ENCODE measurements around the gene REPS2. TPM values are rescaled to one million over a fixed set of nuclear protein-coding genes. Genes with fewer than 3 reads are reported as not detected.
"Not testable (repeated sequence)": the region's sequence is repeated elsewhere in the genome, so short reads cannot be mapped to it uniquely, and the experiment has no call there.

Gene REPS2
- total RNA-seq, 1 donor: 0.43 TPM

DNA sequence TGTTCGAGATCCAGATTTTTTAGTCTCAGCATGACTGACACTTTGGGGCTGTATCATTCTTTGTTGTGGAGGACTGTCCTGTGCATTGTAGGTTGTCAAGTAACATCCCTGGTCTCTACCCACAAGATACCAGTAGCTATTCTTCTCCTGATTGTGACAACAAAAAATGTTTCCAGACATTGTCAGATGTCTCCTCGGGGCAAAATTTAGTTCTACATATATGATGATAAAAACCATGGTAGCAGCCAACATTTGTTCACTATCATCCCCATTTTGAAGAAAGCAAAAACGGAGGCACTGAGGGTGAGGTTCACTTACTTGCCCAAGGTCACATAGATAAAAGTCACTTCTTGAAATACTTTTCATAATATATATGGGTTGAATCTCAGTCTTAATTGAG is 11.3 kb downstream of the REPS2 start:
- no peak for DNase-seq (ENCODE audit: low read depth)
- TF ChIP-seq, protein P1, sequence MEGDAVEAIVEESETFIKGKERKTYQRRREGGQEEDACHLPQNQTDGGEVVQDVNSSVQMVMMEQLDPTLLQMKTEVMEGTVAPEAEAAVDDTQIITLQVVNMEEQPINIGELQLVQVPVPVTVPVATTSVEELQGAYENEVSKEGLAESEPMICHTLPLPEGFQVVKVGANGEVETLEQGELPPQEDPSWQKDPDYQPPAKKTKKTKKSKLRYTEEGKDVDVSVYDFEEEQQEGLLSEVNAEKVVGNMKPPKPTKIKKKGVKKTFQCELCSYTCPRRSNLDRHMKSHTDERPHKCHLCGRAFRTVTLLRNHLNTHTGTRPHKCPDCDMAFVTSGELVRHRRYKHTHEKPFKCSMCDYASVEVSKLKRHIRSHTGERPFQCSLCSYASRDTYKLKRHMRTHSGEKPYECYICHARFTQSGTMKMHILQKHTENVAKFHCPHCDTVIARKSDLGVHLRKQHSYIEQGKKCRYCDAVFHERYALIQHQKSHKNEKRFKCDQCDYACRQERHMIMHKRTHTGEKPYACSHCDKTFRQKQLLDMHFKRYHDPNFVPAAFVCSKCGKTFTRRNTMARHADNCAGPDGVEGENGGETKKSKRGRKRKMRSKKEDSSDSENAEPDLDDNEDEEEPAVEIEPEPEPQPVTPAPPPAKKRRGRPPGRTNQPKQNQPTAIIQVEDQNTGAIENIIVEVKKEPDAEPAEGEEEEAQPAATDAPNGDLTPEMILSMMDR (IDR thresholded peaks at IDR 0.05; ENCODE audit: insufficient read depth, low read depth, low read length): no peak
- no peak overlapping the region for H3K4me3 ChIP-seq (ENCODE audit: low read depth, low read length)

DNA sequence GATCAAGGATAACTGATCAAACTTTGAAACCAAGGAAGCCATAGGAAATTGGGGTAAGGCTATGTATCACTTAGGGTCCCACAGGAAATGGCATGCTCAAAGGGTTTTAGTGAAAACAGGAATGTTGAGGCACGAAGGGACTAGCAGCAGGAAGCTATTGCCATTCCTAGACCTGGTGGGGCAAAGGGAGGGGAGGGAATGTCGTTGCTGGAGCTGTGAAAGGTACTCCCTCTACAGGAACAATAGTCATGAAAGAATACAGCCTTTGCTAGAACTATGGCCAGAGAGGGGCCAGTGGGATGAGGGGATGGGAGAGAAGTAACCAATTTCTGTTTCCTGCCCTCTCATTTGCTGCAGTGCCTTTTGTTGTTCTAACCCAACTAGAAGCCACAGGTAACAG is 11.9 kb downstream of the REPS2 start:
- no peak for DNase-seq (ENCODE audit: low read depth)
- H3K4me3 ChIP-seq (ENCODE audit: low read depth, low read length): no peak overlapping the region
- TF ChIP-seq, protein P1 (IDR thresholded peaks at IDR 0.05; ENCODE audit: insufficient read depth, low read depth, low read length): no peak

DNA sequence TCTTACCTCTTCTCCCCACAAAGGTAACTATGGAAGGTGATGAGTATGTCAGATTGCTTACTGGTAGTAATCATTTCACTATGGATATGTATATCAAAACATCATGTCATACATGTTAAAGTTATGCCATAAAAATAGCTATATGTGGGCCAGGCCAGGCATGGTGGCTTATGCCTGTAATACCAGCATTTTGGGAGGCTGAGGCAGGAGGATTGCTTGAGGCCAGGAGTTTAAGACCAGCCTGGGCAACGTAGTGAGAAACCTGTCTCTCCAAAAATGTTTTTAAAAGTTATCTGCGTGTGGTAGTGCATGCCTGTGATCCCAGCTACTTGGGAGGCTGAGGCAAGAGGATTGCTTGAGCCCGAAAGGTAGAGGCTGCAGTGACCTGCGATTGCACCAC is 16.2 kb downstream of the REPS2 start:
- not testable (repeated sequence) for H3K4me3 ChIP-seq (ENCODE audit: low read depth, low read length); DNase-seq (ENCODE audit: low read depth)

- no peak for DNase-seq (ENCODE audit: low read depth)
- H3K4me3 ChIP-seq (ENCODE audit: low read depth, low read length): no peak overlapping the region
- TF ChIP-seq, protein P1 (IDR thresholded peaks at IDR 0.05; ENCODE audit: insufficient read depth, low read depth, low read length): no peak
Measured at GRCh38 chrX:16963216-16963615, 16.8 kb downstream of the REPS2 start.

DNA sequence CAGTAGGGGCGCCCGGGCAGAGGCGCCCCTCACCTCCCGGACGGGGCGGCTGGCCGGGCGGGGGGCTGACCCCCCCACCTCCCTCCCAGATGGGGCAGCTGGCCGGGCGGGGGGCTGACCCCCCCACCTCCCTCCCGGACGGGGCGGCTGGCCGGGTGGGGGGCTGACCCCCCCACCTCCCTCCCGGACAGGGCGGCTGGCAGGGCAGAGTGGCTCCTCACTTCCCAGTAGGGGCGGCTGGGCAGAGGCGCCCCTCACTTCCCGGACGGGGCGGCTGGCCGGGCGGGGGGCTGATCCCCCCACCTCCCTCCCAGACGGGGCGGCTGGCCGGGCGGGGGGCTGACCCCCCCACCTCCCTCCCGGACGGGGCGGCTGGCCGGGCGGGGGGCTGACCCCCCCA is 18.5 kb downstream of the REPS2 start:
- H3K4me3 ChIP-seq (ENCODE audit: low read depth, low read length); DNase-seq (ENCODE audit: low read depth): not testable (repeated sequence)

DNA sequence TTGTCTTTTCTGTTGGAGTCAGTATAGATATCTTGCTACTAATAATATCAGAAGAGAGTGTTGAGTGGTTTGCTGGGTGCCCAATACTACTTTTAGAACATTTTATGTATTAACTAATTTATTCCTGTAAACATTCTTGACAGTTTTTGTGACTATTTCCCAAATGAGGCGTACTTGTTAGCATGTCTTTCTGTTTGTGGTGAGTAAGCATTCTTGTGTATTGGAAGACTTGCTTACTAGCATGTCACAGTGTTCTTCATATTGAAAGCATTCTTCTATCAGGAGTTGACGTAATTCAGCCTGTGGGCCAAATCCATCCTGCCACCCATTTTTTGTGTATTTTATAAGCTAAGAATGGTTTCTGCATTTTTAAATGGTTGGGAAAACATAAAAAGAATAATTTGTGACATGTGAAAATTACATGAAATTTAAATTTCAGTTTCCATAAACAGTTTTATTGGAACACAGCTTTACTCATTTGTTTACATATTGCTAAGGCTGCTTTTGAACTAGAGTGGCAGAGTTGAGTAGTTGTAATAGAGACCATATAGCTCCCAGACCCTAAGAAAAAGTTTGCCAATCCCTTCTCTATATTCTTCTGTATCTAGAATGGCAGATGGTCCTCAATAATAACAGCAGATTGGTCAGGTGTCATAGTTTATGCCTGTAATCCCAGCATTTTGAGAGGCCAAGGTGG is 20.4 kb downstream of the REPS2 start:
- H3K4me3 ChIP-seq (ENCODE audit: low read depth, low read length): no peak overlapping the region
- TF ChIP-seq, protein P1 (IDR thresholded peaks at IDR 0.05; ENCODE audit: insufficient read depth, low read depth, low read length): no peak
- DNase-seq (ENCODE audit: low read depth): no peak

GRCh38 chrX:16968753-16969152 is 22.3 kb downstream of the REPS2 start:
- H3K4me3 ChIP-seq (ENCODE audit: low read depth, low read length); DNase-seq (ENCODE audit: low read depth): not testable (repeated sequence)

GRCh38 chrX:16970977-16971376 is 24.5 kb downstream of the REPS2 start:
- DNase-seq (ENCODE audit: low read depth): peak; percentile 20
- TF ChIP-seq, protein P1 (IDR thresholded peaks at IDR 0.05; ENCODE audit: insufficient read depth, low read depth, low read length): no peak

More at GRCh38 chrX:16970977-16971376, 24.5 kb downstream of the REPS2 start:
- no peak overlapping the region for H3K4me3 ChIP-seq (ENCODE audit: low read depth, low read length)

All from fibroblast of villous mesenchyme (primary cell).